Measurements from ENCODE around the gene UNC13C. TPM values are rescaled to one million over a fixed set of nuclear protein-coding genes. Genes with fewer than 3 reads are reported as not detected.

The UNC13C gene
- total and polyA plus RNA-seq, 10 of the 15 experiments (the other 5 are each of a cell fraction or from before 2014, with no cell fraction given), result 9.9 to 81.3 (median 25.0) TPM

DNA sequence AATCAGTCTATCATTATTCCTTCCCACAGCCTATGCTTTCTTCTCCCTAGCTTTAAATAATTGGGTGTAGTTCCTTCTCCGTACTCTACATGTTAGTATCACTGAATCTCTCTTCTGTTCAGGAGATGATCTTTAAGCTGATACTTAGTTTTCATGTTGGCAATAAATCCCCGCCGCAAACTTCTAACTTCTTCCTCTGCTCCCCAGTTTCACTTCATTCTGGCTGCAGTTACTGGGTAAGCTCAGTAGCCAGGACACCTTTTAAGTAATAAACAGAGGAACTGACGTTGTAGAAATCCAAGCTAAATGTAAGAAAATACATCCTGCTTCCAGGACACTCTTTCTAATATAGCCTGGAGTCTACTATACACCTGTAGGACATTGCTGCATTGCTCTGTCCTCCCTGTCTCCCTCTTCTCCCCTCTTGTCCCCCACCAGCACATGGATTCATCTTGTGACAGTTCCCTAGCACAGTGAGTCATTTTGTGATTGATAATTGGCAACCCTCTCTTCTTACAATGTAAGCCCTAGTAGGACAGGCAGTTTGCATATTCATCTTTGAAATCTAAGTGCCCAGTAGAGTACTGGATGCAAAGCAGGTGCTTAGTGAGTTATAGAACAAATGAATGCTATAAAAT, 598.2 kb downstream of the UNC13C start (continued):
- TF ChIP-seq YY1 (IDR thresholded peaks at IDR 0.05; ENCODE audit: low read depth, low read length) (no peak), TARDBP (IDR thresholded peaks at IDR 0.05; ENCODE audit: borderline replicate concordance) (no peak), POU2F2 (IDR thresholded peaks at IDR 0.05; ENCODE audit: borderline replicate concordance, low read depth, low read length) (peak; percentile 62; the same call in 1 of the 3 replicates), MTA3 (IDR thresholded peaks at IDR 0.05; ENCODE audit: borderline replicate concordance, low read length) (no peak), NFYB (IDR thresholded peaks at IDR 0.05; ENCODE audit: insufficient read depth, low read depth, low read length) (no peak), KAT2A (conservative IDR thresholded peaks at IDR 0.05; ENCODE audit: control insufficient read depth, low read depth, low read length) (no peak), LARP7 (IDR thresholded peaks at IDR 0.05) (no peak), RBBP5 (conservative IDR thresholded peaks at IDR 0.05) (no peak), FOXK2 (IDR thresholded peaks at IDR 0.05) (no peak), RCOR1 (conservative IDR thresholded peaks at IDR 0.05; ENCODE audit: low read depth, low read length) (no peak), DPF2 (IDR thresholded peaks at IDR 0.05) (peak; percentile 59), FOXM1 (IDR thresholded peaks at IDR 0.05; ENCODE audit: low read depth, low read length) (no peak), RB1 (IDR thresholded peaks at IDR 0.05; ENCODE audit: borderline replicate concordance) (no peak), BMI1 (IDR thresholded peaks at IDR 0.05; ENCODE audit: borderline replicate concordance) (0 out of 2 replicates have a peak, but pooled peaks have one; percentile 32), PAX5 (IDR thresholded peaks at IDR 0.05; ENCODE audit: borderline replicate concordance, low read depth, low read length) (no peak), SMAD1 (IDR thresholded peaks at IDR 0.05; ENCODE audit: low read depth, partially characterized antibody) (no peak), IRF4 (IDR thresholded peaks at IDR 0.05; ENCODE audit: low read depth, low read length) (no peak), CBX5 (IDR thresholded peaks at IDR 0.05; ENCODE audit: low read depth) (no peak), ZNF384 (IDR thresholded peaks at IDR 0.05; ENCODE audit: borderline replicate concordance, low read depth, low read length) (no peak)
- TF ChIP-seq, protein P1, sequence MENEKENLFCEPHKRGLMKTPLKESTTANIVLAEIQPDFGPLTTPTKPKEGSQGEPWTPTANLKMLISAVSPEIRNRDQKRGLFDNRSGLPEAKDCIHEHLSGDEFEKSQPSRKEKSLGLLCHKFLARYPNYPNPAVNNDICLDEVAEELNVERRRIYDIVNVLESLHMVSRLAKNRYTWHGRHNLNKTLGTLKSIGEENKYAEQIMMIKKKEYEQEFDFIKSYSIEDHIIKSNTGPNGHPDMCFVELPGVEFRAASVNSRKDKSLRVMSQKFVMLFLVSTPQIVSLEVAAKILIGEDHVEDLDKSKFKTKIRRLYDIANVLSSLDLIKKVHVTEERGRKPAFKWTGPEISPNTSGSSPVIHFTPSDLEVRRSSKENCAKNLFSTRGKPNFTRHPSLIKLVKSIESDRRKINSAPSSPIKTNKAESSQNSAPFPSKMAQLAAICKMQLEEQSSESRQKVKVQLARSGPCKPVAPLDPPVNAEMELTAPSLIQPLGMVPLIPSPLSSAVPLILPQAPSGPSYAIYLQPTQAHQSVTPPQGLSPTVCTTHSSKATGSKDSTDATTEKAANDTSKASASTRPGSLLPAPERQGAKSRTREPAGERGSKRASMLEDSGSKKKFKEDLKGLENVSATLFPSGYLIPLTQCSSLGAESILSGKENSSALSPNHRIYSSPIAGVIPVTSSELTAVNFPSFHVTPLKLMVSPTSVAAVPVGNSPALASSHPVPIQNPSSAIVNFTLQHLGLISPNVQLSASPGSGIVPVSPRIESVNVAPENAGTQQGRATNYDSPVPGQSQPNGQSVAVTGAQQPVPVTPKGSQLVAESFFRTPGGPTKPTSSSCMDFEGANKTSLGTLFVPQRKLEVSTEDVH (IDR thresholded peaks at IDR 0.05; ENCODE audit: low read depth, partially characterized antibody), result no peak
- TF ChIP-seq, protein P2, sequence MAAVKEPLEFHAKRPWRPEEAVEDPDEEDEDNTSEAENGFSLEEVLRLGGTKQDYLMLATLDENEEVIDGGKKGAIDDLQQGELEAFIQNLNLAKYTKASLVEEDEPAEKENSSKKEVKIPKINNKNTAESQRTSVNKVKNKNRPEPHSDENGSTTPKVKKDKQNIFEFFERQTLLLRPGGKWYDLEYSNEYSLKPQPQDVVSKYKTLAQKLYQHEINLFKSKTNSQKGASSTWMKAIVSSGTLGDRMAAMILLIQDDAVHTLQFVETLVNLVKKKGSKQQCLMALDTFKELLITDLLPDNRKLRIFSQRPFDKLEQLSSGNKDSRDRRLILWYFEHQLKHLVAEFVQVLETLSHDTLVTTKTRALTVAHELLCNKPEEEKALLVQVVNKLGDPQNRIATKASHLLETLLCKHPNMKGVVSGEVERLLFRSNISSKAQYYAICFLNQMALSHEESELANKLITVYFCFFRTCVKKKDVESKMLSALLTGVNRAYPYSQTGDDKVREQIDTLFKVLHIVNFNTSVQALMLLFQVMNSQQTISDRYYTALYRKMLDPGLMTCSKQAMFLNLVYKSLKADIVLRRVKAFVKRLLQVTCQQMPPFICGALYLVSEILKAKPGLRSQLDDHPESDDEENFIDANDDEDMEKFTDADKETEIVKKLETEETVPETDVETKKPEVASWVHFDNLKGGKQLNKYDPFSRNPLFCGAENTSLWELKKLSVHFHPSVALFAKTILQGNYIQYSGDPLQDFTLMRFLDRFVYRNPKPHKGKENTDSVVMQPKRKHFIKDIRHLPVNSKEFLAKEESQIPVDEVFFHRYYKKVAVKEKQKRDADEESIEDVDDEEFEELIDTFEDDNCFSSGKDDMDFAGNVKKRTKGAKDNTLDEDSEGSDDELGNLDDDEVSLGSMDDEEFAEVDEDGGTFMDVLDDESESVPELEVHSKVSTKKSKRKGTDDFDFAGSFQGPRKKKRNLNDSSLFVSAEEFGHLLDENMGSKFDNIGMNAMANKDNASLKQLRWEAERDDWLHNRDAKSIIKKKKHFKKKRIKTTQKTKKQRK (IDR thresholded peaks at IDR 0.05; ENCODE audit: low read depth, low read length), result no peak
- TF ChIP-seq, protein P3, sequence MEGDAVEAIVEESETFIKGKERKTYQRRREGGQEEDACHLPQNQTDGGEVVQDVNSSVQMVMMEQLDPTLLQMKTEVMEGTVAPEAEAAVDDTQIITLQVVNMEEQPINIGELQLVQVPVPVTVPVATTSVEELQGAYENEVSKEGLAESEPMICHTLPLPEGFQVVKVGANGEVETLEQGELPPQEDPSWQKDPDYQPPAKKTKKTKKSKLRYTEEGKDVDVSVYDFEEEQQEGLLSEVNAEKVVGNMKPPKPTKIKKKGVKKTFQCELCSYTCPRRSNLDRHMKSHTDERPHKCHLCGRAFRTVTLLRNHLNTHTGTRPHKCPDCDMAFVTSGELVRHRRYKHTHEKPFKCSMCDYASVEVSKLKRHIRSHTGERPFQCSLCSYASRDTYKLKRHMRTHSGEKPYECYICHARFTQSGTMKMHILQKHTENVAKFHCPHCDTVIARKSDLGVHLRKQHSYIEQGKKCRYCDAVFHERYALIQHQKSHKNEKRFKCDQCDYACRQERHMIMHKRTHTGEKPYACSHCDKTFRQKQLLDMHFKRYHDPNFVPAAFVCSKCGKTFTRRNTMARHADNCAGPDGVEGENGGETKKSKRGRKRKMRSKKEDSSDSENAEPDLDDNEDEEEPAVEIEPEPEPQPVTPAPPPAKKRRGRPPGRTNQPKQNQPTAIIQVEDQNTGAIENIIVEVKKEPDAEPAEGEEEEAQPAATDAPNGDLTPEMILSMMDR (IDR thresholded peaks at IDR 0.05 in 2 of 3, conservative IDR thresholded peaks at IDR 0.05 in 1 of 3; ENCODE audit: control insufficient read depth in 2 of 3, extremely low read depth in 1 of 3, insufficient read depth in 1 of 3, low read depth in 3 of 3, low read length in 3 of 3), result no peak

All from GM12878 (cell line).